NCI-H2196 treated with DMSO at 0.1 percent for 48 hours (cell line): ENCODE measurements around the gene ARHGAP26.

ENCODE experiments used
- DNase-seq: peaks from one replicate; lab custom pipeline; 2025; ENCODE audit not compliant: unreplicated experiment; lab: John Stamatoyannopoulos, UW

ARHGAP26 gene

DNA sequence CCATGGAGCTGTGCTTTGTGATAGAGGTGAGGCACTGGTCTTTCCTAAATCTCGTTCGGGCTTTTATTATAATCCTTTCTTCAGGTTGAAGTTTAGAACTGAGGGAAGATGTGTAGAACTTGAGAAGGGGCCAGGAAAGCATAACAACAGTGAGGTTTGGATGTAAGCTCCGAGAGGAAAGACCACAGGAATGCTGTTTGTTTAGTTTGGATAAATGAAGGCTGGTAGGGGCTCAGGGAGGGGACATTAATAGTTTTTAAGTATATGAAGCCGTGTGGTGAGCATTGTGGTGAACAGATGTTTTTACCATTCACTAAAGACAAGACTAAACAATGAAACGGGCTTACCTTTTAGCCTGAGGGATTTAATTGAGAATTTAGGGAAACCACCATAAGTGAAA is 130.8 kb downstream of the ARHGAP26 start:
- DNase-seq, result no peak

DNA sequence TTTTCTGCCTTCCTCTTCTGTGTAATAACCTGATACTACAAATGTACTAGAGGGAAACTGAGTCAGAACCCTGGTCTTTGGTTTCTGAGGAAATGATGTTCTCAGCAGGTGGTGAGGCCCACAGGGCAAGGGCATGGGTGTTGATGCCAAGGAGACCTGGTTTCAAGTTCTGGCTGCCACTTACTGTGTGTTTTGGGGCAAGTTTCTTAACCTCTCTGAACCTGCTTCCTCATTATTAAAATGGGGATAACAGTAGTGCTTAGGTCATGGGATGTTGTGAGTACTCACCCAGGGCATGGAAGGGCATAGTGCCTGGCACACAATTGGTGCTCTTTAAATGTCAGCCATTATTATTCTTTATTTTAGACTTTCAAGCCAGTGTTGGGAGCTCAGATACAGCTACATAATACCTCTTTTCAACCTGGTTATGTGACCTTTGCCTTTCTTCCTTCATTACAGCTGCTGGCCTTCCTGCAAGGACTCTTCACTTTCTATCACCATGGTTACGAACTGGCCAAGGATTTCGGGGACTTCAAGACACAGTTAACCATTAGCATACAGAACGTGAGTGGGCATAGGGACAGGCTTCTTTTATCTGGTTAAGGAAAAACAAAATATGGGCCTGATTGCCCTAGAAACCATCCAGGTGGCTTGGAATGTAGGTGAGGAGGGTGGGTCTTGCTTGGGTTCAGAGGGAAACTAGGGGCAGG is 131.5 kb downstream of the ARHGAP26 start:
- no peak for DNase-seq

DNA sequence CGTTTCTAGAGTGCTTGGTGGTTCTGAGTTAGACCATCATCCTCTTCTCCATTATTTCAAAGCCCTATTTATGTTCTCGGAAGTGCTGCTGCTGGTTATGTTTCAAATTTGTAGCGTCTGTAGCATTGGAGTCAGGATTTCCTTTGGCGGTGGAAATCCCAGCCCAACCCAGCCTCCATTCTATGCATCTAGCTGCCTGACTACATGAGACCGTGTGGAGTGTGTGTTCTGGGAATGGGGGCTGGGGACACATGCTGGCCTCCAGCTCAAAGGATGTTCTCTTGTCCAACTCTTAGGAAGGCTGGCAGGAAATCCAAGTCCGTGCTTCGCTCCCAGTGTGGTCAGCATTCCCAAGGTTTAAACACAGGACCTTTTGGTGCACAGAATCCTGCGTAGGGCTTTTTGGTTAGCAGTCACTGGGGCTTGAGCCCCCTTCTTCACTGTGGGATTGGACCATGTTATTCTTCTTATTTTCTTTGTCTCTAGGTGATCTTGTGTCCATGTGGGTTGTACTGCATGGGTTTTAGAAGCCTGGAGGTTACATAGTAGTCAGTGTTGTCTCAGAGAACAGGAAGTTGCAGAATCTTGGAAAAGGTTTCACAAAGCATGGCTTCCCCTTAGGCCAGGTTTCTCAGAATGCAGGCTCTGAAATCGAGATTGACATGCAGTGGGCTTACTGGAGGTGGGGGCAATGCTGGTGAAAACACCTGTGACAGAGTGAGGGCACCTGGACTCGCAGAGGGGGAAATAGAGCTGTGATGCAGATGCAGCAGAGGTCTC is 132.2 kb downstream of the ARHGAP26 start:
- DNase-seq, result no peak

DNA sequence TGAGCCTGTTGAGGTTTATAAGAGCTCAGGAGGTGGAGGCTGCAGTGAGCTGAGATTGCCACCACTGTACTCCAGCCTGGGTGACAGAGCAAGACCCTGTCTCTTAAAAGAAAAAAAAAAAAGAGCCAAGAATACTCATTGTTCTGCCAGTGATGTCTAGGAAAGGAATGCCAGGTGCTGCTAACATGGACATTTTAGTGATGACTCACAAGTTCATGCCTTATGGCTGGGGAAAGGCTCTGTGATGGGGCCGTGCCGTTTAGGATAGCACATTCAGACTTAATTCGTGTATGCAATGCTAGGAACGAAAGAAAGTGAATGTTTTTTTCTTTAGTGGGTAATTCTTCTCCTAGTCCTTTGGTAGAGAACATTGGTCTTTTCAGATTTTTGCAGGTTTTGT is 134.2 kb downstream of the ARHGAP26 start:
- no peak for DNase-seq

DNA sequence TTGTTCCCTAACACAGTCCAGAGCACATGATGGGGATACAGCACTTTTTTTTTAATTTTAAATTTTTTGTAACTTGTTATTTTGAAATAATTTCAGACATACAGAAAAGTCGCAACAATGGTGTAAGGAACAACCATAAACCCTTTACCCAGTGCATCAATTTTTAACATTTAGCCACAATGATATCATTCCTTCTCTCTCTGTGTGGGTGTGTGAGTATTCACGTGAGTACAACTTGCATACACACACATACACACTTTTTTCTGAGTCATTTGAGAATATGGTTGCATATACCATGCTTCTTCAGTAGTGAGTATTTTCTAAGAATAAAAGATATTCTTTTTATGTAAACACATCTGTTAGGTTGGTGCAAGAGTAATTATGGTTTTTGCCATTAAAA is 135.2 kb downstream of the ARHGAP26 start:
- no peak for DNase-seq

DNA sequence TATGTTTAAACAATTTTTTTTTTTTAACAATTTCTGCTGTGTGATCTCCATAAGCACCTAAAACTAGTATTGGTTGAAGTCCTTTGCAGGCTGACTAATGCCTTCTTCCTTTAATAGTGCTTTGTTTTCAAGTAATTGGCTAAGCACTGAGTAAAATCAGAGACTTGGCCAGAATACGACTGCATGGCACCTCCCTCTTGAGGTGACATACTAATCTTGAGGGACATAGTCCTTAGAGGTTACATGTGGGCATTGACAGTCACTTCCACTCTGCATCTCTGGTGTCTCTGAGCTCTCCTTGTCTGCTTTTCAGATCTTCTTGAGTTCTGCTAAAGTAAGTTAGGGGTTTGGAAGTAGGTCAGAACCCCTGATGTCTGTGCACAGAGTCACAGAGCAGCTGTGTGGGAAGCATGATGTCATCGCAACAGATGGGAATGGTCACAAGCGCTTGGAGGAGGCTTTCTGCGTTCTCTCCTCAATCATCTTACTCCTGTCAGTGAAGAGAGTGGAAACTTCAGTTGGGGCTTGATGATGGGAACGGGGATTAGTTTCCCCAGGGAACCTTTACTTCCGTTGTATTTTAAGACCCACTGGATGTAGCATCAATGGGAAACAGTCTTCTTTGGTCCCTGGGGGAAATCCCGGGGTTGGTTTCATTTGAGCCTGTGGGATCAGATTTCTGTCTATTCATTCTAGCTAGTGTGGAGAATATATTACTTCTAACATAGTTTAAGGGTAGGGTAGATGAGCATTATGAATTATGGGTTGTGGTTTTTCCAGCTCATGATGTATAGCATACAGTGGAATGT is 136.9 kb downstream of the ARHGAP26 start:
- no peak for DNase-seq

DNA sequence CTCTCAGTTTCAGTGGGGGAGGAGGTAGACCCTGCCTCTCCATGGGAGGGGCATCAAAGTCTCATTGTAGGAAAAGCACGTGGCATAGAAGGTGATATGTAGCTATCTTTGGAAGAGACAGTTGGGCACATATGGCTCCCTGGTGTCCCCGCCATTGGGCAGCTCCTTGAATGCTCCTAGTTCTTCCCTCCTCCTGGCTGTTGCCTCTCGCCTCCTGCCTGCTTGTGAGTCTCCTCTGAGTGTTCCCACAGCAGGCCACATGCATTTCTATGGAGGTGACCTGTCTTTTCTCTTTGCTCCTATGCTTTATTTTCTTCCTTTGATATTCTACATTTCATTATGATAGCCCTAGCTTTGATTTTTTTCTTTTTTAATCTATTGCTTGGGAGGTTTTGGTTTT is 138.5 kb downstream of the ARHGAP26 start:
- DNase-seq, result no peak

DNA sequence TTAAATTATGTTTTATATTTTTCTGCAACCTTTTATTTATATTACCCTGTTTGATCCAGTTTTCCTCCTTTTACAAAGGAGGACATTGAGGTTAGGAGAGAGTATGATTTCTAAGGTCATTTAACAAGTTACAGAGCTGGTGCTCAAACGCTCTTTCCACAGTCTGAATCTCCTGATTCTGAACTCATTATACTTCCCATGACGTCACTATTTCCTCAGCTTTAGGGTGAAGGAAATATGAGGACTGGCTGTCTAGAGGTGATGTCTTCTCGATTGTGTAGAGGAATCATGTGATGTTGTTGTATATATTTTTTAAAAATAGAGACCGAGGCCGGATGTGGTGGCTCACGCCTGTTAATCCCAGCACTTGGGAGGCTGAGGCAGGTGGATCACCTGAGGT is 140.0 kb downstream of the ARHGAP26 start:
- no peak for DNase-seq

DNA sequence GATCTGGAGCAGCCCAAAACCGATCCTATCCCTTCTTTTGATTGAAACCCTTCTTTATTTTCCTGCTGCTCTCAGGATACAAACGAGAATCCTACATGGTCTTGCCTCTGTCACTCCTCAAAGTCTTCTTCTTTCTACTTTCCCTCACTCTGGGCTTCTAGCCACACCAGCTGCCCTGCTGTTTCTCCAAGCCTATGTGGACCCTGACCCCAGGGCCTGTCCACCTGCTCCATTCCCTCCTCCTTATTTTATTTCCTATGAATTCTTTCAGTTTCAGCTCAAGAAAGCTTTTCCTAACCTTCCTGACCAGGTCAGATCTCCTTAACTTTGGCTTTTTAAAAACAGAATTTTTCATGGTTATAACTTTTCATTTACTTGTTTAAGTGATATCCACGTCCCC is 141.0 kb downstream of the ARHGAP26 start:
- no peak for DNase-seq

DNA sequence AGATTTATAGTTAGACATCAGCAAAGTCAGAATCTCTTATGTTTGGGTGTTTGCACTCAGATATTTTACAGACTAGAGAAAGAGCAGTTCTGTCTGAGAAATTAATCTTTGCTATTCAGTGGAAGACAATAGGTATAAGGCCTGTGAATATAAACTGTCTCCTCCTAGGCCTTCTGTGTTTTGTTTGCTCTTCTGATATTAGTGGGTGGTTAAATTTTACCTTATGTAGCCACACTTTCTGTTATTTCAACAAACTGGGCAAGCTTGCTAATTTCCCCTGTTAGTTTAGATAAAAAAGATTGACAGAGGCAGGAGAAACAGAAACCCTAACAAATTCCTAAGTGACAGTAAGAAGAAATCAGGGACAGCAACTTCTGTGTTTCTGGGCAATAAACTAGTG is 141.6 kb downstream of the ARHGAP26 start:
- no peak for DNase-seq

DNA sequence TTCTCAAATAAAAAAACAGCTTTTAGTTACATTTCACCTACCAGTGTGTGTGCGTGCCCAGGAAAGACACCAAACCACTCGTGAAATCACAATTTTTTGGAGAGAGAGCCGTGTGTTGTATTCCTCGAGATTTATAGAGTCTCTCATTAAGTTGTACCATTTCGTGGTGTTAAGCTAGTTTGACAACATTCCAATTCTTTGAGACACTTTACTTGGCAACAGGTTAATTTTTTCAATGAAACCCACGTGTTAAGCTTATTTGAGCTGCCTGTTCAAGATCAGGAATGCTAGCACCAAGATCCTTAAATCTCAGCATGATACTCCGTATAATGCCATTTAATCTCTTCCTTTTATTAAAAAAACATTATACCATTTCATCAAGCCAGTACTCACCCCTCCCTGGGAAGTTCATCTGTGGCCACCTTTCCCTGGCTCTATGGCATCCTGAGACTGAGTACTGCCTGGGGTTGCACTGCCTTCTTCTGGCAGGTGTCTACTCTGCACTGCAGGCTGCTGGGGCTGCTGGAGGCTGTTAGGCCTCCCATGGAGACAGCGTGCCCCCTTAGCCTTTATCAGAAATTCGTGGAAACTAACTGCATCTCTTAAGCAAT is 143.7 kb downstream of the ARHGAP26 start:
- no peak for DNase-seq

DNA sequence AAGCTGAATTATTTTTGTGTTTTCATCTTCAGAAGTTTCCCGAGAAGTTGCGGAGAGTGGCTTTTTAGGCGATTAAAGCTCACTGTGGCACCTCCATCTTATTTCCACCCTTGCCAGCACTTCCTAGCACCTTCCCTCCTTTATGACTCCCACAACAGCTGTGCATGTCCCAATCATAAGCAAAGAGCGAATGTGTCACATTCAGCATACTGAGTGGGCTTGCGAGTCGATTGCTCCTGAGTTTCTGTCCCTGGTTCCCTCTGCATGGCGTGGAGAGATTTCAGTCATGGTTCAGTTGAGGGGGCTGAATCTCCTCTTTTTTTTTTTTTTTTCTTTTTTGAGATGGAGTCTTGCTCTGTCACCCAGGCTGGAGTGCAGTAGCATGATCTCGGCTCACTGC is 144.9 kb downstream of the ARHGAP26 start:
- DNase-seq, result no peak

DNA sequence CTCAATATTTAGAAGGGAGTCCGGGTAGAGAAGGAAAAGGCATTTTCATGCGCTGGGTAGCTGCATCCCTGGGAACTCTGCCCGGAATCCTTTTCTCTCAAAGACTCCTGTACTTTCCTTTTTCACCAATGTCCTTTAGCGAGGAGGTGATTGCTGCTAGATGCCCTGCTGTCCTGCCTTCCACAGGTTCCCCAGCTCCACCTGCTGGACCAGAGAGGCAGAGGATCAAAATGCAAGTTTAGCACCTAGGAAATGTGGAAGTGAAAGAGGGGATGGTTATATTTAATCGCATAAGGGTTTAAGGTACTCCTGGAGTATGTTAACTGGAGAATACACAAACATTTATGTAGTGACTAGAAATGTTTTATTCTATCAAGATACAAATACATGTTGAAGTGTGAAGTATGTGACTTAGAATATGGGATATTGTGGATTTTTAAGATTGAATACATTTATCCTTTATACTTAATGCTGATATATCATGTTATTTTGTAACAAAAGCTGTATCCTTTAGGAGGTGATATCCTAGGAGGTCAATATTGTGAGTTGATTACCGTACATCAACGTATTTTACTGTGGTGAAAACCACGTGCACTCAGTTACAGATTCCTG is 145.7 kb downstream of the ARHGAP26 start:
- DNase-seq, result peak; percentile 39

DNA sequence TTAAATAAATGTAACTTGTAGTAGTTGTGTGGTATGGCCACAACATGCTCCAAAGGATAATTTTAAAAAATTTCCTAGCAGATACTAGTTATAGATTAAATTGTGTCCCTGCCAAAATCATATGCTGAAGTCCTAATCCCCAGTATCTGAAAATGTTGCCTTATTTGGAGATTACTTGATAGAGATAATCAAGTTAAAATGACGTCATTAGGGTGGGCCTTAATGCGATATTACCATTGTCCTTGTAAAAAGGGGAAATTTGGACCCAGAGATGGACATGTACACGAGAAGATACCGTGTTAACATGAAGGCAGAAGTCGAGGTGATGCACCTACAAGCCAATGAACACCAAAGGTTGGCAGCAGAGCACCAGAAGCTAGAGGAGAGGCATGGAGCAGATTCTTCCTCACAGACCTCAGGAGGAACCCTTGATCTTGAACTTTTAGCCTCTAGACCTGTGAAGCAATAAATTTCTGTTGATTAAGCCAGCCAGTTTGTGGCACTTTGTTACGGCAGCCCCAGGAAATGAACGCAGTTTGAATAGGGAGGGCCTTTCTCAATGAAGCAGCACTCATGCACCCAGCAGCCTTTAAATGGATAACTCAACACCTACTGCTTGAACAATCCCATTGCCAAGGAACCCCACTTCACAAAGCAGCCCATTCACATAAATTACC is 148.9 kb downstream of the ARHGAP26 start:
- no peak for DNase-seq

DNA sequence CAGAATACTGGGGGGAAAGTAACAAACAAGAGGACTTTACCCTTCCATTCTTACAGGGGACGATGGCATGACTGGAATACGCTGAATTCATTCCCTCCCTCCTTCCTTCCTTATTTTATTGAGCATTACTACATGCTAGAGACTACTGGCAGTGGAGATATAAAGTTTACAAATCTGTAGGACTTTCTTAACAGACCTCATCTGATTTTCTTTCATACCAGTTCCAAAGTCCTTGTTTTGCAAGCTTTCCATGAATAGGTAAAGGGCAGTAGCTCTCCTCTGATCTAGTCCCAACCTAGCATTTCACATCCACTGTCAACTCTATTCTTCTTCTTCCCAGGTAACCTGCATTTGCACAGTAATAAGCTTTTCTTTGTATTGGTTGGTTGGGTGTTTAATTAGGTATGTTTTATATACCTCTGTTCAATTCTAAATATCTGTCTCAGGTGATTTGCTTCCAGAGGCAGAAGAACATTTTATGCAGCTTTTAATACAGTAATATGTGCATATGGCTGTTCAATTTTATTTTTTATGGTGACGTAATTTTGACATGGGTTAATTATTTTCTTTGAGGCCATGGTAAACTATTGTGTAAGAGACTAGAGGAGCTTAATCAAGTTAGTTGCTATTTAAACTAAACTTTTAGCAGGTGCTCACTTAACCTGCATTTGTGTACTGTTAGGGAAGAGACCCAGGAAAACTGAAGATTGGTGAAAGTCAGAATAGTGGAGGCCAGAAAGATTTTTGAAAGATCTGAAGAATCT is 150.9 kb downstream of the ARHGAP26 start:
- DNase-seq, result no peak

DNA sequence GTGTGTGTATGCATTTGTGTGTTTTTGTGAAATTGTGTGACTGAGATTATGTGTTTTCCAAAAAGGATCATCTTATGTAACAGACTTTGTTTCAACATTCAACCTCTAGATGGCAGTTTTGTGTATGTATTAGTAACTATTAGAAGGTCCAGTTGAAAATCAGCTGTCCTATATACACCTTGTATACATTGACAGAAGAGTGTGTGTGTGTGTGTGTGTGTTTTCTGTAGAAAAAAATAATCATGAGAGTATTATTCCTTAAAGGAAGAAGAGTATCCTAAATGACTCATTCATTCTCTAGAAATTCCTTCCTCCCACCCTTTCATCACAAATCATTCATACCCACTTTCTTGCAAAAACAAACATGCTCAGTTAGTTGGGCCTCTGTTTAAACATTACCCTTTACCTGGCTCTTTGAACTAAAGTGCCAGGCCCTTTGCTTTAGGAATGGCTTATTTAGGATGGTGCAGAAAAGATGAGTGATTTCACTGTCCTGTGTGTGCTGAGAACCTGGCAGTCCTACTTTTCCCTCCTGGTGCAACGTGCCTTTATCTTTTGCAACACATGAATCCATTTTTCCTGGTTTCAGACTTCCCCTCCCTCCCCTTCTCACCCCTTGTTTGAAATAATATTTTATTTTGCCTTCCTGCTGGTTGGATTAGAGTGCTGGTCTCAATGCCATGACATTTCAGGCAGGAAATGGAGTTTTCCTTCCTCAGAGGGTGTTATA is 152.2 kb downstream of the ARHGAP26 start:
- DNase-seq, result peak; percentile 20

DNA sequence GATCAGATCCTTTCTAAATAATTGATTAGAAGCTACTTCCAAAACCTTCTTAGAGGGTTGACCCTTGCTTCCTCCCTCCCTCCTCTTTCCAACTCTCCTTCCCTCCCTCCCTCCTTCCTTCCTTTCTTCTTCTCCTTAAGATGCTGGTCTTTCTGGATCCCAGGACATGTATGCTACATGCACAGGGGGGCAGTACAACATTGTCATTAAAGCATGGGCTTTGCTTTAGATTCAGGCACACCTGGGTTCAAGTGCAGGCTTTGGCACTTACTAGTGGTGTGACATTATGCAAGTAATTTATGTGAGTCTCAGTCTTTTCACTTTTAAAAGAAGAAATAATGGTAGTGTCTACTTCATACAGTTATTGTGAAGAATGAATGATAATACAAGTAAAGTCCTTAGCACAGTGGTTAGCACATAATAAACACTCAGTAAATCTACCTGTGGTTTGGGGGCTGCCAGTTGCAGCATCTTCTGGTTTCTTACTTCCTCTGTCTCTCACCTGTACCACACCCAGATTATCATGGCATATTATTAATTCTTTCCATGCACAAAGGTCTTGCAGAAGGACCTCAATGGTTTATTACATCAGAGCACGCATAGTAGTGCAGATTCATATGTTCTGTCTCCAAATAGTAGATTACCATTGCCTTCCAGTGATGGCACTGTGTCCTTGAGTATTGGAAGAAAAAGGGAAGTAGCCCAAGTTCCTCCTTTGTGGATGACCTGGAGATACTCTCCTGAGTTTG is 154.1 kb downstream of the ARHGAP26 start:
- no peak for DNase-seq

DNA sequence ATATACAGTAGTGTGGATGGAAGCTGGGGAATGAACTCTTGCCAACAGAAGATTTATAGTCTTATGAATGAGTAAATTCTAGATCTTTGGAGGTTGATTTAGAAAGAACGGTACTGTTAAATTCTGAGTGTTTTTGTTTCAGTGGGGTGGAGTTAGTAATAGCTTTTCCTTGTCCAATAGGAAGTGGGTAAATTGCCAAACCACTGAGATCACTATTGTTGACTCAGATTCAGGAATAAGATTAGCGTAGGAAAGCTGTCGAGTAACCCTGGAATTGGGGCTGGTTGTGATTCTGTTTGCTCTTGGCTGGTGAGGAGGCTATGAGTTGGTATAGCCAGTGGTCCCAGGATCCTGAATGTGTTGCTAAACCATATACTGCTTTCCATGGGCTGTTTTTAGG is 155.6 kb downstream of the ARHGAP26 start:
- no peak for DNase-seq
